PC-3 (cell line): Measurements from ENCODE around the gene CDIP1. TPM values are rescaled to one million over a fixed set of nuclear protein-coding genes. Genes with fewer than 3 reads are reported as not detected.

Experiments used
- ATAC-seq: fragments of 200-7000 bp; cut with Tn5 transposase; 2 replicates; pipeline ENCODE4 v1.9.1; 2020; ENCODE audit warnings: mild to moderate bottlenecking, moderate library complexity
- BruUV-seq: library from RNA; stranded (reverse); fragments of 400-500 nt; replicated peaks from 2 replicates; lab custom pipeline; 2021; lab: Mats Ljungman, UMichigan
- CTCF ChIA-PET: fragments of 300-600 bp; sonication (Branson Sonifier 250); formaldehyde crosslinking; loops from one replicate; lab custom pipeline; 2022; ENCODE audit warnings: antibody characterized with exemption; lab: Charles Lee
- POLR2A ChIA-PET: fragments of 300-600 bp; sonication (Branson Sonifier 250); formaldehyde crosslinking; loops from one replicate; lab custom pipeline; 2022; ENCODE audit warnings: antibody characterized with exemption; ENCODE audit not compliant: unreplicated experiment; lab: Charles Lee
- DNase-seq: peaks from one replicate; pipeline ENCODE4 v3.0.0-alpha.2; 2015
- H2AFZ ChIP-seq: fragments of 300-600 bp; sonication (generic); 2 replicates; pipeline ENCODE4 v1.6.0; 2016; ENCODE audit warnings: antibody characterized with exemption, low read length
- H3F3A ChIP-seq: fragments of 300-600 bp; sonication (generic); one replicate; pipeline ENCODE4 v1.6.0; 2017; ENCODE audit warnings: antibody characterized with exemption, low read length, control low read depth, mild to moderate bottlenecking; ENCODE audit not compliant: unreplicated experiment
- H3K27ac ChIP-seq: fragments of 300-600 bp; sonication (generic); 2 replicates; pipeline ENCODE4 v1.5.1; 2016; ENCODE audit warnings: mild to moderate bottlenecking, low read length
- H3K27me3 ChIP-seq: fragments of 300-600 bp; sonication (generic); 2 replicates; pipeline ENCODE4 v1.6.1; 2016; ENCODE audit warnings: low read length, mixed read lengths
- H3K36me3 ChIP-seq: fragments of 300-600 bp; sonication (generic); 2 replicates; pipeline ENCODE4 v1.6.1; 2016; ENCODE audit warnings: low read depth, mixed run types, low read length, mixed read lengths
- H3K4me1 ChIP-seq: fragments of 300-600 bp; sonication (generic); 2 replicates; pipeline ENCODE4 v1.5.1; 2016; ENCODE audit warnings: low read length; ENCODE audit not compliant: insufficient read depth
- H3K4me2 ChIP-seq: fragments of 300-600 bp; sonication (generic); 2 replicates; pipeline ENCODE4 v1.6.0; 2016; ENCODE audit warnings: low read length
- H3K4me3 ChIP-seq: fragments of 300-600 bp; sonication (generic); 2 replicates; pipeline ENCODE4 v1.5.1; 2016; ENCODE audit warnings: mild to moderate bottlenecking, low read length, mixed read lengths
- H3K79me2 ChIP-seq: fragments of 300-600 bp; sonication (generic); 2 replicates; pipeline ENCODE4 v1.6.1; 2017; ENCODE audit warnings: low read length, mixed read lengths
- H3K9ac ChIP-seq: fragments of 300-600 bp; sonication (generic); 2 replicates; pipeline ENCODE4 v1.6.0; 2016; ENCODE audit warnings: mild to moderate bottlenecking, low read length
- H3K9me2 ChIP-seq: fragments of 300-600 bp; sonication (generic); replicated peaks from 2 replicates; pipeline ENCODE4 v1.6.1; 2016; ENCODE audit warnings: mixed run types, low read length, mixed read lengths
- H3K9me3 ChIP-seq: fragments of 300-600 bp; sonication (generic); 2 replicates; pipeline ENCODE4 v1.6.1; 2016; ENCODE audit warnings: low read length, mixed read lengths
- H4K20me1 ChIP-seq: fragments of 300-600 bp; sonication (generic); 2 replicates; pipeline ENCODE4 v1.6.1; 2016; ENCODE audit warnings: low read length, mixed read lengths
- CTCF ChIP-seq: fragments of 300-600 bp; sonication (generic); conservative IDR thresholded peaks from 2 replicates; pipeline ENCODE4 v1.5.1; 2017; ENCODE audit warnings: antibody characterized with exemption, low read depth, mild to moderate bottlenecking, low read length
- EZH2 ChIP-seq: fragments of 300-600 bp; sonication (generic); IDR thresholded peaks from one replicate; pipeline ENCODE4 v1.6.1; 2017; ENCODE audit warnings: antibody characterized with exemption, mild to moderate bottlenecking, low read length; ENCODE audit not compliant: unreplicated experiment
- EZH2phosphoT487 ChIP-seq: fragments of 300-600 bp; sonication (generic); IDR thresholded peaks from 2 replicates; pipeline ENCODE4 v1.6.1; 2018; ENCODE audit warnings: mild to moderate bottlenecking, antibody characterized with exemption, low read length, borderline replicate concordance
- intact Hi-C: fragments of 100-400 bp; cut with micrococcal nuclease; formaldehyde crosslinking; loops from 2 replicates; pipeline ENCODE4 v1.9.0; 2023
- total RNA-seq: library from RNA; depleted of rRNA; stranded (reverse); fragments of >200 nt; gene quantifications from 2 replicates; pipeline ENCODE4 v1.2.3, GENCODE V29; 2014

CDIP1 gene
- total RNA-seq, 1 experiment from 2014 or later, result 8.7 TPM

GRCh38 chr16:4535627-4536108 is 2.9 kb downstream of the CDIP1 start:
- POLR2A ChIA-PET, result no interaction called here
- H3K79me2 ChIP-seq, result no peaks in the 10 kb centered on the region
- no peak overlapping the region for H2AFZ ChIP-seq

GRCh38 chr16:4534151-4534790 is 4.3 kb downstream of the CDIP1 start:
- no peak overlapping the region for H3K4me3 ChIP-seq
- ATAC-seq (no peak), DNase-seq (no peak)
- CTCF ChIA-PET, result no interaction called here
- no peak overlapping the region for H3K9ac ChIP-seq
- no peak for TF ChIP-seq EZH2
- H3K4me1 ChIP-seq, result no peaks in the 10 kb centered on the region
- no peaks in the 10 kb centered on the region for H3F3A ChIP-seq
- no peak overlapping the region for H3K27ac ChIP-seq
- H3K36me3 ChIP-seq, result no peaks in the 10 kb centered on the region
- POLR2A ChIA-PET, result no interaction called here
- no peaks in the 10 kb centered on the region for H4K20me1 ChIP-seq
- no peak overlapping the region for H2AFZ ChIP-seq
- H3K27me3 ChIP-seq, result no peaks in the 10 kb centered on the region
- intact Hi-C loops, result no loop called here
- H3K9me2 ChIP-seq, result no peaks in the 10 kb centered on the region
- H3K4me2 ChIP-seq, result no peak overlapping the region
- BruUV-seq, result no TSS peak
- no peaks in the 10 kb centered on the region for H3K79me2 ChIP-seq
- H3K9me3 ChIP-seq, result no peaks in the 10 kb centered on the region

More at GRCh38 chr16:4535627-4536108, 2.9 kb downstream of the CDIP1 start:
- Histone ChIP-seq H3K27me3 (no peaks in the 10 kb centered on the region), H3K36me3 (no peaks in the 10 kb centered on the region), H3K27ac (no peak overlapping the region), H3K4me3 (no peak overlapping the region), H3F3A (no peaks in the 10 kb centered on the region), H3K9me3 (peaks cover 6% of the 10 kb centered on the region; the same call in 1 of the 2 replicates), H3K9ac (no peak overlapping the region), H4K20me1 (no peaks in the 10 kb centered on the region), H3K4me1 (no peaks in the 10 kb centered on the region), H3K9me2 (no peaks in the 10 kb centered on the region), H3K4me2 (no peak overlapping the region)
- intact Hi-C loops, result no loop called here
- BruUV-seq, result no TSS peak
- CTCF ChIA-PET, result no interaction called here
- ATAC-seq (no peak), DNase-seq (no peak)
- TF ChIP-seq CTCF (no peak), EZH2 (no peak), EZH2phosphoT487 (no peak)

GRCh38 chr16:4533490-4533889 is 5.1 kb downstream of the CDIP1 start:
- Histone ChIP-seq H4K20me1 (no peaks in the 10 kb centered on the region), H3K9ac (no peak overlapping the region), H2AFZ (no peak overlapping the region), H3F3A (no peaks in the 10 kb centered on the region), H3K27ac (no peak overlapping the region), H3K4me2 (no peak overlapping the region), H3K27me3 (no peaks in the 10 kb centered on the region), H3K9me2 (no peaks in the 10 kb centered on the region), H3K79me2 (no peaks in the 10 kb centered on the region), H3K4me1 (no peaks in the 10 kb centered on the region), H3K36me3 (no peaks in the 10 kb centered on the region), H3K4me3 (no peak overlapping the region), H3K9me3 (no peaks in the 10 kb centered on the region)
- DNase-seq, result no peak
- no peak for ATAC-seq
- ChIA-PET POLR2A (no interaction called here), CTCF (no interaction called here)
- no TSS peak for BruUV-seq
- TF ChIP-seq CTCF, result no peak
- intact Hi-C loops, result no loop called here
